SW480 (cell line): ENCODE data around the gene OTUB1.

Experiments
- DNase-seq: peaks from one replicate; pipeline ENCODE4 v3.0.0-alpha.2; 2016; ENCODE audit warnings: low spot score

Gene OTUB1

GRCh38 chr11:63974259-63975143 is 11.7 kb upstream of the OTUB1 start, which contains the start of gene COX8A:
Gene COX8A (plus strand): TSS chr11:63974620. CDS start chr11:63974681, 61 bp downstream.
- DNase-seq, result peak; percentile 100

GRCh38 chr11:63978551-63979239 is 7.5 kb upstream of the OTUB1 start:
- no peak for DNase-seq

GRCh38 chr11:63979426-63979825 is 6.8 kb upstream of the OTUB1 start:
- DNase-seq, result no peak

GRCh38 chr11:63985812-63986155 is 454 bp upstream of the OTUB1 start:
- no peak for DNase-seq

- DNase-seq, result no peak
These were observed 785 bp downstream of the OTUB1 start for GRCh38 chr11:63986932-63987513.

GRCh38 chr11:63991558-63991957 is 5.3 kb downstream of the OTUB1 start:
- DNase-seq, result no peak

- no peak for DNase-seq
These were observed 6.9 kb downstream of the OTUB1 start for GRCh38 chr11:63993100-63993499.

GRCh38 chr11:63993993-63994392 is 7.8 kb downstream of the OTUB1 start:
- no peak for DNase-seq

- DNase-seq, result no peak
These were observed 10.3 kb downstream of the OTUB1 start for GRCh38 chr11:63996512-63996911.

GRCh38 chr11:63997104-63997700 is 11.0 kb downstream of the OTUB1 start:
- no peak for DNase-seq

- DNase-seq, result no peak
These were observed 11.6 kb downstream of the OTUB1 start for GRCh38 chr11:63997801-63998337.

GRCh38 chr11:63998558-63999348 is 12.5 kb downstream of the OTUB1 start:
- no peak for DNase-seq

GRCh38 chr11:63999349-64000025 is 13.2 kb downstream of the OTUB1 start:
- DNase-seq, result no peak

GRCh38 chr11:64000026-64000739 is 13.9 kb downstream of the OTUB1 start:
- no peak for DNase-seq

GRCh38 chr11:64000740-64001483 is 14.7 kb downstream of the OTUB1 start:
- no peak for DNase-seq

GRCh38 chr11:64001484-64002420 is 15.5 kb downstream of the OTUB1 start:
- no peak for DNase-seq

- DNase-seq, result peak; percentile 27
These were observed 17.8 kb downstream of the OTUB1 start for GRCh38 chr11:64003807-64004589.

- no peak for DNase-seq
These were observed 18.3 kb downstream of the OTUB1 start for GRCh38 chr11:64004590-64004984.
